GM12878 (cell line): ENCODE data around the gene APOA4. TPM values are rescaled to one million over a fixed set of nuclear protein-coding genes. Genes with fewer than 3 reads are reported as not detected.

Experiments used
- ATF7 ChIP-seq: fragments of 450-650 bp; IDR thresholded peaks from 2 replicates; pipeline ENCODE4 v1.6.1; 2016; ENCODE audit warnings: low read depth, mild to moderate bottlenecking
- BCLAF1 ChIP-seq: fragments of 450-650 bp; IDR thresholded peaks from 2 replicates; pipeline ENCODE4 v1.6.1; 2017; ENCODE audit warnings: antibody characterized with exemption, mild to moderate bottlenecking, moderate library complexity
- CBX3 ChIP-seq: fragments of 200-600 bp; sonication (generic); IDR thresholded peaks from 2 replicates; pipeline ENCODE4 v1.6.1; 2016; ENCODE audit warnings: low read depth, borderline replicate concordance
- E2F4 ChIP-seq: IDR thresholded peaks from 2 replicates; pipeline ENCODE4 v1.6.1; 2012; ENCODE audit warnings: low read depth, low read length, improper control_type of control experiment
- HCFC1 ChIP-seq: fragments of 150-350 bp; IDR thresholded peaks from 2 replicates; pipeline ENCODE4 v1.6.1; 2014; ENCODE audit warnings: low read length
- JUNB ChIP-seq: IDR thresholded peaks from 2 replicates; pipeline ENCODE4 v1.6.1; 2016; ENCODE audit warnings: antibody characterized with exemption, mild to moderate bottlenecking
- MEF2B ChIP-seq: fragments of 450-650 bp; IDR thresholded peaks from 2 replicates; pipeline ENCODE4 v1.6.1; 2018; ENCODE audit warnings: mild to moderate bottlenecking, moderate library complexity; ENCODE audit not compliant: partially characterized antibody, poor library complexity, severe bottlenecking
- NFIC ChIP-seq: IDR thresholded peaks from 2 replicates; pipeline ENCODE4 v1.6.1; 2012; ENCODE audit warnings: low read depth, mild to moderate bottlenecking, inconsistent platforms, low read length, moderate library complexity
- PML ChIP-seq: IDR thresholded peaks from 2 replicates; pipeline ENCODE4 v1.6.1; 2012; ENCODE audit warnings: low read length, inconsistent platforms
- RUNX3 ChIP-seq: IDR thresholded peaks from 2 replicates; pipeline ENCODE4 v1.6.1; 2012; ENCODE audit warnings: low read length, inconsistent platforms
- USF1 ChIP-seq: IDR thresholded peaks from 2 replicates; pipeline ENCODE4 v1.6.1; 2011; ENCODE audit warnings: borderline replicate concordance, low read depth, mild to moderate bottlenecking, moderate library complexity, mixed read lengths, low read length; ENCODE audit not compliant: insufficient read depth; ENCODE audit errors: extremely low read length
- ZNF622 ChIP-seq: fragments of 450-650 bp; IDR thresholded peaks from 2 replicates; pipeline ENCODE4 v1.6.1; 2017; ENCODE audit warnings: mild to moderate bottlenecking, inconsistent platforms
- ZNF687 ChIP-seq: fragments of 450-650 bp; IDR thresholded peaks from 2 replicates; pipeline ENCODE4 v1.6.1; 2017; ENCODE audit warnings: mild to moderate bottlenecking, moderate library complexity
- polyA plus RNA-seq, 11 experiments: library from polyadenylated mRNA; depleted of rRNA in 4 of 11; unstranded in 6 of 11; stranded (reverse) in 5 of 11; fragments of >200 nt; fragmentation: Nextera tagmentation in 4 of 11; fragmentation: Illumina TruSeq in 1 of 11; extraction: Ambion mirVana in 4 of 11; extraction: Trizol in 1 of 11; gene quantifications; 1 replicate in 1 of 11; 2 replicates in 10 of 11; pipeline versions ENCODE4 v1.2.1 to v1.2.3, GENCODE V29; 2011 to 2016; ENCODE audit warnings: inconsistent platforms in 2 of 11, missing spikeins in 2 of 11, low read depth in 1 of 11
- total RNA-seq, 4 experiments: library from RNA; depleted of rRNA in 3 of 4; stranded (reverse); fragments of >200 nt in 3 of 4; fragmentation: Illumina TruSeq in 1 of 4; extraction: Trizol in 1 of 4; gene quantifications; 2 replicates each; pipeline versions ENCODE4 v1.2.1 to v1.2.3, GENCODE V29; 2013 to 2021

APOA4 gene
- total and polyA plus RNA-seq, 10 of the 15 experiments (the other 5 are each of a cell fraction or from before 2014, with no cell fraction given) = not detected

GRCh38 chr11:116773203-116774097, 49.7 kb downstream of the APOA4 start (continued):
- TF ChIP-seq PML (peak; percentile 24; the same call in 1 of the 2 replicates), JUNB (peak; percentile 56), CBX3 (no peak), ZNF687 (0 out of 2 replicates have a peak, but pooled peaks have one; percentile 3), ZNF622 (no peak), USF1 (no peak), NFIC (peak; percentile 40; the same call in 1 of the 2 replicates), RUNX3 (peak; percentile 2; the same call in 1 of the 2 replicates), E2F4 (no peak), BCLAF1 (no peak), ATF7 (no peak), HCFC1 (no peak), MEF2B (no peak)
